GM18517 (cell line): ENCODE measurements around the gene EYS.

Source experiments
- ATAC-seq: cut with Tn5 transposase; IDR thresholded peaks from one replicate; pipeline ENCODE4 v1.9.1; 2021; ENCODE audit warnings: mild to moderate bottlenecking, moderate library complexity; ENCODE audit not compliant: unreplicated experiment

Gene EYS

GRCh38 chr6:64217721-64218620, 1489.1 kb downstream of the EYS start:
- peak; percentile 57 for ATAC-seq

- ATAC-seq: no peak
Measured at GRCh38 chr6:64214373-64214772, 1492.7 kb downstream of the EYS start.

GRCh38 chr6:64213697-64214096, 1493.3 kb downstream of the EYS start:
- no peak for ATAC-seq

- ATAC-seq: no peak
Measured at GRCh38 chr6:64197246-64197645, 1509.8 kb downstream of the EYS start.

- no peak for ATAC-seq
Measured at GRCh38 chr6:64186592-64186991, 1520.4 kb downstream of the EYS start.

GRCh38 chr6:64185621-64186020, 1521.4 kb downstream of the EYS start:
- no peak for ATAC-seq

- no peak for ATAC-seq
Measured at GRCh38 chr6:64175296-64175695, 1531.7 kb downstream of the EYS start.

- no peak for ATAC-seq
Measured at GRCh38 chr6:64170316-64170715, 1536.7 kb downstream of the EYS start.

- ATAC-seq: no peak
Measured at GRCh38 chr6:64160486-64160885, 1546.5 kb downstream of the EYS start.

- no peak for ATAC-seq
Measured at GRCh38 chr6:64155063-64155462, 1552.0 kb downstream of the EYS start.

GRCh38 chr6:64146876-64147275, 1560.2 kb downstream of the EYS start:
- ATAC-seq: no peak

GRCh38 chr6:64146094-64146493, 1560.9 kb downstream of the EYS start:
- no peak for ATAC-seq

GRCh38 chr6:64145658-64146057, 1561.4 kb downstream of the EYS start:
- no peak for ATAC-seq

GRCh38 chr6:64143101-64143500, 1563.9 kb downstream of the EYS start:
- ATAC-seq: no peak

- ATAC-seq: no peak
Measured at GRCh38 chr6:64141680-64142079, 1565.3 kb downstream of the EYS start.

GRCh38 chr6:64128301-64129024, 1578.6 kb downstream of the EYS start:
- ATAC-seq: no peak

GRCh38 chr6:64123761-64124633, 1583.0 kb downstream of the EYS start:
- no peak for ATAC-seq

GRCh38 chr6:64122712-64123375, 1584.2 kb downstream of the EYS start:
- ATAC-seq: no peak

- no peak for ATAC-seq
Measured at GRCh38 chr6:64121011-64121565, 1585.9 kb downstream of the EYS start.

GRCh38 chr6:64113704-64114103, 1593.3 kb downstream of the EYS start:
- no peak for ATAC-seq
